GM13977 (cell line): Measurements from ENCODE around the gene SLC27A2.
A peak's percentile ranks its signal among the peaks of the same experiment; 100 is the strongest.
"Not testable (repeated sequence)": the region's sequence is repeated elsewhere in the genome, so short reads cannot be mapped to it uniquely, and the experiment has no call there.

Experiments
- DNase-seq: peaks from one replicate; pipeline ENCODE4 v3.0.0; 2012; ENCODE audit warnings: low spot score
- CTCF ChIP-seq: IDR thresholded peaks from 2 replicates; pipeline ENCODE4 v1.5.1; 2012; ENCODE audit warnings: mild to moderate bottlenecking, control low read depth; ENCODE audit not compliant: insufficient read depth; ENCODE audit errors: extremely low read depth, missing control alignments
- in situ Hi-C: fragments of 300-500 bp; cut with MboI; formaldehyde crosslinking; loops from one replicate; pipeline ENCODE4 v1.12.0; 2022; ENCODE audit warnings: low sequenced_read_pairs, low pct_unique_long_range_greater_than_20kb, mixed read lengths, inconsistent platforms; ENCODE audit not compliant: unreplicated experiment

The SLC27A2 gene

DNA sequence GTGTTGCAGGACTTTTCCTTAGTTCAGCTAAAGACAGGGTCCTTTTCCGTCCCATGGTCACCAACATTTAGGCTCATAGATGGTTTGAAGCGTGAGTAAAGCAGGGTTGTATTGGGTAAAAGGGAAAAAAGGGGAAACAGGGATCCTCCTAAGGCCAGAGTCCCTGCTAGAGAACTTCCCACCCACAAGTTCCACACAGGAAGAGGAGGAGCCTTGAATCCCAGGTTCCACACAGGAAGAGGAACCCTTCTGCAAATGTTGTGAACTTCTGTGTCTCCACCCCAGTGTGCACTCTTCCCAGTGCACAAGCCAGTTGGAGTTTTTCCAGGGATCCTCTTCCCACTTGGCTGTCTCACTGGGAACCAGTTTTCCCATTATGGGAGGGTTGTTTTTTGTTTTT lies 35.4 kb upstream of the SLC27A2 start:
- no peak for TF ChIP-seq CTCF
- DNase-seq = no peak
- in situ Hi-C loops = loop anchor here (25.0 kb wide), 2 partner anchors 909 to 1284 kb away; no protein-coding TSS in a partner anchor

DNA sequence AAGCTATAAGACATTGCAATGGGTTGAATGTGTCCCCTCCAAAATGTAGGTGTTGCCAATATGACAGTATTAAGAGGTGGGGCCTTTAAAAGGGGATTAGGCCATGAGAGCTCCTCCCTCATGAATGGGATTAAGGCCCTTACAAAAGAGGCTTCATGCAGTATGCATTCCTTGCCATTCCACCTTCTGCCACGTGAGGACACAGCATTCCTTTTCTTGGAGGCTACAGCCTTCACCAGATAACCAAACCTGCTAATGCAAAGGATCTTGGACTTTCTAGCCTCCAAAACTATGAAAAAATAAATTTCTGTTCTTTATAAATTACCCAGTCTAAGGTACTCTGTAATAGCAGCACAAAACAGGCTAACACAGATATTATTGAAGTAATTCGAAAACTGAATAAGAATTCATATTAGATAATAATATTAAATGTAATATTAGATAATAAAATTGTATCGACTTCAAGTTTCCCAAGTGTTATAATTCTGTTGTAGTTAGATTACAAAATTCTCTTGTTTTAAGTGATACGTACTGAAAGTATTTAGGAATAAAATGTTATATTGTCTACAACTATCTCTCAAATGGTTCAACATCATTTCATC lies 33.5 kb upstream of the SLC27A2 start:
- peak; percentile 43 for TF ChIP-seq CTCF
- DNase-seq = no peak
- in situ Hi-C loops = loop anchor here (25.0 kb wide), 2 partner anchors 911 to 1286 kb away; no protein-coding TSS in a partner anchor

- TF ChIP-seq CTCF = no peak
- in situ Hi-C loops = loop anchor here (25.0 kb wide), 2 partner anchors 912 to 1287 kb away; no protein-coding TSS in a partner anchor
- DNase-seq = no peak
Observed at GRCh38 chr15:50149090-50149489, 32.9 kb upstream of the SLC27A2 start.

GRCh38 chr15:50150349-50150748 lies 31.6 kb upstream of the SLC27A2 start:
- no peak for TF ChIP-seq CTCF
- in situ Hi-C loops = no loop called here

DNA sequence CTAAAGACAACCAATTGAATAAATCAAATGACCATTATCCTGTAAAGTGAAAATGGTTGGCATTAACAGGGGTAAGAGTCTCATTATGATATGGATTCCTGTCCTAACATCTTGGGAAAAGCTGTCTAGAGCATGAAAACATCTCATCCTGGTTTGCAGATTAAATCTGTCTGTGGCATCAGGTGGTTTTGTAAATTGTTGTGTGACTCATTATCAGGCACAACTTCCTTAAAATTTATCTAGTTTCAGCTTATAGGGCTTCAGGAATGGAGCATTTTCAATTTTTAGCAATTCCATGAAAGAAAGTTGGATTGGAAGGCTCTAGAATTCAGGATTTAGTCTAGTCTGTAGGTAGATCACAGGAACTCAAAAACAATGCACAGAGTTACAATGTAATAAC lies 31.1 kb upstream of the SLC27A2 start:
- TF ChIP-seq CTCF = no peak
- in situ Hi-C loops = no loop called here
- no peak for DNase-seq

More at GRCh38 chr15:50150349-50150748, 31.6 kb upstream of the SLC27A2 start:
- DNase-seq = no peak

GRCh38 chr15:50151476-50151875 lies 30.5 kb upstream of the SLC27A2 start:
- in situ Hi-C loops = no loop called here
- TF ChIP-seq CTCF = no peak

DNA sequence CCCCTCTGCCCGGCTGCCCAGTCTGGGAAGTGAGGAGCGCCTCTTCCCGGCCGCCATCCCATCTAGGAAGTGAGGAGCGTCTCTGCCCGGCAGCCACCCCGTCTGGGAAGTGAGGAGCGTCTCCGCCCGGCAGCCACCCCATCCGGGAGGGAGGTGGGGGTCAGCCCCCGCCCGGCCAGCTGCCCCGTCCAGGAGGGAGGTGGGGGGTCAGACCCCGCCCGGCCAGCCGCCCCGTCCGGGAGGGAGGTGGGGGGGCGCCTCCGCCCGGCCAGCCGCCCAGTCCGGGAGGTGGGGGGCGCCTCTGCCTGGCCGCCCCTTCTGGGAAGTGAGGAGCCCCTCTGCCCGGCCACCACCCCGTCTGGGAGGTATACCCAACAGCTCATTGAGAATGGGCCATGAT lies 23.8 kb upstream of the SLC27A2 start:
- in situ Hi-C loops, DNase-seq: not testable (repeated sequence)

More at GRCh38 chr15:50151476-50151875, 30.5 kb upstream of the SLC27A2 start:
- DNase-seq = no peak
